Trophoblast cell (in vitro differentiated cells and primary cell): Measurements from ENCODE around the gene MRPS22.

Source experiments
- DNase-seq, 2 donors: peaks; one replicate each; pipeline ENCODE4 v3.0.0-alpha.2; 2016
- H2AFZ ChIP-seq: 2 replicates; pipeline ENCODE4 v1.6.1; 2013; ENCODE audit warnings: low read length, moderate library complexity, mild to moderate bottlenecking; ENCODE audit not compliant: insufficient read depth, poor library complexity
- H2AK5ac ChIP-seq: 2 replicates; pipeline ENCODE4 v1.6.1; 2013; ENCODE audit warnings: mild to moderate bottlenecking, low read length
- H2BK120ac ChIP-seq: 2 replicates; pipeline ENCODE4 v1.6.1; 2013; ENCODE audit warnings: low read length, mild to moderate bottlenecking, moderate library complexity; ENCODE audit not compliant: insufficient read depth, poor library complexity
- H2BK12ac ChIP-seq: 2 replicates; pipeline ENCODE4 v1.6.1; 2013; ENCODE audit warnings: mild to moderate bottlenecking, low read length, moderate library complexity
- H2BK5ac ChIP-seq: 2 replicates; pipeline ENCODE4 v1.6.1; 2013; ENCODE audit warnings: low read length, low read depth, moderate library complexity, mild to moderate bottlenecking; ENCODE audit not compliant: poor library complexity
- H3K14ac ChIP-seq: 2 replicates; pipeline ENCODE4 v1.6.1; 2013; ENCODE audit warnings: mild to moderate bottlenecking, low read length
- H3K18ac ChIP-seq: 2 replicates; pipeline ENCODE4 v1.6.1; 2013; ENCODE audit warnings: mild to moderate bottlenecking, low read length
- H3K23ac ChIP-seq: 2 replicates; pipeline ENCODE4 v1.6.1; 2013; ENCODE audit warnings: low read length
- H3K27ac ChIP-seq: 2 replicates; pipeline ENCODE4 v1.5.1; 2013; ENCODE audit warnings: low read depth, mild to moderate bottlenecking, inconsistent platforms, low read length, moderate library complexity
- H3K27me3 ChIP-seq: 2 replicates; pipeline ENCODE4 v1.6.1; 2013; ENCODE audit warnings: inconsistent platforms, mild to moderate bottlenecking, low read length, moderate library complexity; ENCODE audit not compliant: insufficient read depth
- H3K36me3 ChIP-seq, 2 experiments: 1 replicate in 1 of 2; 2 replicates in 1 of 2; pipeline ENCODE4 v1.6.1; 2013; ENCODE audit warnings: low read length in 2 of 2, mild to moderate bottlenecking in 2 of 2, moderate library complexity in 1 of 2; ENCODE audit not compliant: insufficient read depth in 2 of 2, control insufficient read depth in 1 of 2
- H3K4ac ChIP-seq: 2 replicates; pipeline ENCODE4 v1.6.1; 2013; ENCODE audit warnings: low read depth, mild to moderate bottlenecking, low read length, moderate library complexity
- H3K4me1 ChIP-seq, 2 experiments: 1 replicate in 1 of 2; 2 replicates in 1 of 2; pipeline ENCODE4 v1.6.1; 2013; ENCODE audit warnings: low read length in 2 of 2, mild to moderate bottlenecking in 2 of 2, moderate library complexity in 1 of 2; ENCODE audit not compliant: insufficient read depth in 2 of 2, control insufficient read depth in 1 of 2
- H3K4me2 ChIP-seq: 2 replicates; pipeline ENCODE4 v1.6.1; 2013; ENCODE audit warnings: inconsistent platforms, mild to moderate bottlenecking, low read length, moderate library complexity
- H3K4me3 ChIP-seq: 2 replicates; pipeline ENCODE4 v1.5.1; 2013; ENCODE audit warnings: mild to moderate bottlenecking, low read depth, low read length, inconsistent platforms
- H3K79me1 ChIP-seq: one replicate; pipeline ENCODE4 v1.6.1; 2013; ENCODE audit warnings: low read length
- H3K79me2 ChIP-seq: 2 replicates; pipeline ENCODE4 v1.6.1; 2013; ENCODE audit warnings: low read length, mild to moderate bottlenecking; ENCODE audit not compliant: control insufficient read depth, insufficient read depth, poor library complexity
- H3K9ac ChIP-seq: 2 replicates; pipeline ENCODE4 v1.6.1; 2013; ENCODE audit warnings: mild to moderate bottlenecking, low read length
- H3K9me3 ChIP-seq: 2 replicates; pipeline ENCODE4 v1.6.1; 2013; ENCODE audit warnings: low read depth, mild to moderate bottlenecking, control low read depth, inconsistent platforms, low read length; ENCODE audit not compliant: insufficient read depth
- H4K12ac ChIP-seq: 2 replicates; pipeline ENCODE4 v1.6.1; 2013; ENCODE audit warnings: low read depth, mild to moderate bottlenecking, low read length, moderate library complexity
- H4K8ac ChIP-seq: 2 replicates; pipeline ENCODE4 v1.6.1; 2013; ENCODE audit warnings: low read depth, mild to moderate bottlenecking, low read length, moderate library complexity
- H4K91ac ChIP-seq: one replicate; pipeline ENCODE4 v1.6.1; 2013; ENCODE audit warnings: low read depth, mild to moderate bottlenecking, low read length, moderate library complexity
- WGBS: extraction: QIAGEN DNeasy Blood & Tissue Kit; methylation state at CpG from one replicate; pipeline ENCODE4 v1.1.7; 2013; ENCODE audit warnings: missing lambda C conversion rate; ENCODE audit not compliant: insufficient read length, insufficient coverage; ENCODE audit errors: extremely low coverage; 5-methylcytosine and 5-hydroxymethylcytosine counted together

Gene MRPS22

DNA sequence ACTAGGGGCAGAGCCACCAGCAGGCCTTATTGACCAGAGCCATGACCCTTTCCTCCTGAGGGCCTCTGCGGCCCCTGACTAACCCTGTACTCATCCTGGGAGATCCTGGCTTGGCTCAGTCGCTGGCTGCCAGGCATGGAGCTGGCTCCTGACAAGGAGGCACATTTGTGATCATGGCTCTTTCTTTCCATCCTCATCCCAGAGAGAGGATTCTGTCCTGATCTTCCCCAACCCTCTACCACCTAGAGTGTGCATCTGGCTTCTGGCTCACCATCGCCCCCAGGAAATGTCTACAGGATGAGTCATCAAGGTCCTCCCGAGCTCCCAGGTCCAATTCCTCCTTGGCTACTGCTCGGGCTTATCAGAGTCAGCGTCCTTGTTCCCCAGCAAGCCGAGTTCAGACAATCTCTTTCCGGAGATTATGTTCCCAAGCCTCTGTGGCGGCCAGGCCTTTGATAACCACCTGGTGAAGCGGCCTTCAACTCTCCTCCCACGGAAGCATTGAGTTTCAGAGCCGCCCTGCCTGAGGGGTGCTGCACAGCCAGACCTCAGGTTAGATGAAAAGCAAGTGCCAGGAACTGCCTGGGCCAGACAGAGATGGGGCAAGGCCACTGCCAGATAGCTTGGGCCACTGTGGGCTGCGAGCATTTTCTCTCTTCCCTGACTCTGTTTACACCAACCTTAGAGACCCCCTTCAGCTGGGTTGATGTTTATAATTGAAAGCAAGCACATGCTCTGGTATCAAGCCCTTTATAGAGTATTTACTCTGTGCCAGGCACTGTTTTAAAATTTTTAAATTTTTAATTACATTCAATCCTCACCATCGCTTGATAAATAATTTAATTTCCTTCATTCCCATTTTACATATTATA, 44.3 kb upstream of the MRPS22 start:
- Histone ChIP-seq H3K79me2 (no peaks in the 10 kb centered on the region), H2AFZ (no peak overlapping the region), H2AK5ac (no peak overlapping the region), H2BK120ac (no peak overlapping the region), H3K9ac (no peak overlapping the region), H3K79me1 (peaks cover 19% of the 10 kb centered on the region), H2BK12ac (no peak overlapping the region), H3K4me3 (no peak overlapping the region), H3K14ac (no peak overlapping the region), H3K4me1 (peaks cover 17 to 31% of the 10 kb centered on the region in 2 experiments), H4K12ac (no peak overlapping the region), H3K4ac (no peak overlapping the region), H3K27me3 (no peaks in the 10 kb centered on the region), H4K91ac (no peak overlapping the region), H3K4me2 (no peak overlapping the region), H3K23ac (no peak overlapping the region), H2BK5ac (no peak overlapping the region), H3K18ac (no peak overlapping the region), H4K8ac (no peak overlapping the region), H3K27ac (peak overlapping the region; percentile 35), H3K9me3 (no peaks in the 10 kb centered on the region), H3K36me3 (no peaks in the 10 kb centered on the region)
- peak in 1 of 2 donors; percentile 33 for DNase-seq
- 100% methylated on average over 1 of the region's 14 CpGs for WGBS

DNA sequence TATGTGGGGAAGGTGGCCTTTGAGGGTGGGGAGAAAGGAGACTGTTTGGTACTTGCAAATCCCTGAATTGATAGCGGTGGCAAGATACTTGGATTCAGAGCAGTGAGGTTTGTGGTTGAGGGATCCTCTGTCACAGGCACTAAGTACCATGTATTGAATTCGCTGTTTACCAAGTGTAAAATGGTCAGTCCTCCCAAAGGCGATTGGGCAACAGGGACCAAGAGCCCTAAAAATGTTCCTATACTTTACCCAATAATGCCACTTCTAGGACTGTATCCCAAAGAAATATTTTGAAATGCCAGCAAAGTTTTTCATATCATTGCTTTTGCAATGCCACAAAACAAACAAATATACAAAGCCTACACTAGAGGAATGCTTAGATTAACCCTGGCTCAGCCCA, 43.4 kb upstream of the MRPS22 start:
- H3K23ac ChIP-seq, result no peak overlapping the region
- H2BK5ac ChIP-seq, result no peak overlapping the region
- no peak overlapping the region for H4K8ac ChIP-seq
- DNase-seq, result no peak
- H2BK120ac ChIP-seq, result no peak overlapping the region
- no peak overlapping the region for H2AK5ac ChIP-seq
- H3K9me3 ChIP-seq, result no peaks in the 10 kb centered on the region
- H3K4ac ChIP-seq, result no peak overlapping the region
- H4K91ac ChIP-seq, result peak overlapping the region; percentile 25
- H3K4me1 ChIP-seq, result peaks cover 17 to 31% of the 10 kb centered on the region in 2 experiments
- H3K27ac ChIP-seq, result no peak overlapping the region
- no peak overlapping the region for H2BK12ac ChIP-seq
- no peaks in the 10 kb centered on the region for H3K36me3 ChIP-seq
- no CpG with 5 or more reads among the region's 3 CpGs for WGBS
- no peak overlapping the region for H3K4me2 ChIP-seq
- no peak overlapping the region for H3K4me3 ChIP-seq
- H3K9ac ChIP-seq, result no peak overlapping the region
- no peak overlapping the region for H3K18ac ChIP-seq
- H3K79me2 ChIP-seq, result no peaks in the 10 kb centered on the region
- no peak overlapping the region for H4K12ac ChIP-seq
- no peak overlapping the region for H3K14ac ChIP-seq
- H2AFZ ChIP-seq, result no peak overlapping the region
- H3K79me1 ChIP-seq, result peaks cover 19% of the 10 kb centered on the region
- no peaks in the 10 kb centered on the region for H3K27me3 ChIP-seq

DNA sequence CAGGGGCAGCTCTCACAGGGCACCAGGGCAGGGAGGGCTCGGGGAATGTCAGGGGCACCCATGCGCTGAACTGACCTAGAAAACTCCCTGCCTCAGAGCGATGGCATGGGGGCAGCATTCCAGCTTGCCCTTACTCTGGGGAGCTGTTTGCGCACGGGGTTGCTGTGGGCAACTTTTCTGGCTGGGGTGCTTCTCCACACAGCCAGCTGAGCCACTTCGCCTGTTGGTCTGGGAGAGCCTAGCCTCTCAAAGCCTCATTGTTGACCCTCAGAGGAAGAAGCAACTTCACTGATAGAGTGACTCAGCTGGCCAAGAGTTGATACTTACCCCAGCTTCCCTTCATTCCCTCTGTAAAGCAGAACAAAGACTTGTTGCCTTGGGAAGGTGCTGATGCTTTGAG, 42.6 kb upstream of the MRPS22 start:
- Histone ChIP-seq H2AFZ (no peak overlapping the region), H3K79me2 (no peaks in the 10 kb centered on the region), H2AK5ac (peak overlapping the region; percentile 49), H3K4me2 (no peak overlapping the region), H3K4ac (no peak overlapping the region), H4K12ac (no peak overlapping the region), H3K27ac (peak overlapping the region; percentile 55), H3K14ac (peak overlapping the region; percentile 25), H2BK5ac (peak overlapping the region; percentile 58), H3K4me3 (no peak overlapping the region), H3K79me1 (peaks cover 19% of the 10 kb centered on the region), H4K8ac (peak overlapping the region; percentile 17), H2BK12ac (peak overlapping the region; percentile 70), H3K9ac (no peak overlapping the region), H3K36me3 (no peaks in the 10 kb centered on the region), H2BK120ac (peak overlapping the region; percentile 49), H3K4me1 (peaks cover 17 to 31% of the 10 kb centered on the region in 2 experiments), H3K9me3 (no peaks in the 10 kb centered on the region), H3K18ac (no peak overlapping the region), H4K91ac (peak overlapping the region; percentile 65), H3K23ac (no peak overlapping the region), H3K27me3 (no peaks in the 10 kb centered on the region)
- no CpG with 5 or more reads among the region's 6 CpGs for WGBS
- DNase-seq, result no peak

DNA sequence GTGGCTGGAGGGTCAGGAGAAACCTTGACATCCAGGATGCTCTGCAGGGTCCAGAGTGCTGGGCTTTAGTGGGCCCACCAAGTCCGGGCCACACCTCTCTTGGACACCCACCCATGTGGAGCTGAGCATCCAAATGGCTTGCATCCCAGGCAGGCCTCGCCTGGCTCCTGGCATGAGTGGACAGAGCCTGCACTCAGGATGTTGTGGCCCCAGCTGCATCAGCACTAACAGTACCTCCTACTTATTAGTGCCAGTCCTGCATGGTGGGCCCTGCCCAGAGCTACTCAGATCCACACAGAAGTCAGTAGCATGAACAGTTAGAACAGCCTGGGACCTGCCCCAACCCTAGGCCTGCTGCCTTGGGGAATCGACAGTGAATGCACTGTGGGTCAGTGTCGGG, 42.2 kb upstream of the MRPS22 start:
- H4K8ac ChIP-seq, result peak overlapping the region; percentile 5
- WGBS, result no CpG with 5 or more reads among the region's 4 CpGs
- no peak overlapping the region for H3K4me3 ChIP-seq
- H3K9me3 ChIP-seq, result no peaks in the 10 kb centered on the region
- peaks cover 17 to 31% of the 10 kb centered on the region in 2 experiments for H3K4me1 ChIP-seq
- peak overlapping the region; percentile 65 for H4K91ac ChIP-seq
- H3K14ac ChIP-seq, result peak overlapping the region; percentile 25
- peak overlapping the region; percentile 12 for H3K18ac ChIP-seq
- no peak for DNase-seq
- H2BK120ac ChIP-seq, result peak overlapping the region; percentile 49
- peak overlapping the region; percentile 49 for H2AK5ac ChIP-seq
- H3K27me3 ChIP-seq, result no peaks in the 10 kb centered on the region
- H3K27ac ChIP-seq, result peak overlapping the region; percentile 55
- H4K12ac ChIP-seq, result no peak overlapping the region
- H3K79me1 ChIP-seq, result peaks cover 19% of the 10 kb centered on the region
- no peak overlapping the region for H3K4me2 ChIP-seq
- no peak overlapping the region for H3K9ac ChIP-seq
- H2AFZ ChIP-seq, result no peak overlapping the region
- H3K4ac ChIP-seq, result no peak overlapping the region
- peak overlapping the region; percentile 19 for H2BK5ac ChIP-seq
- peak overlapping the region; percentile 70 for H2BK12ac ChIP-seq
- H3K36me3 ChIP-seq, result no peaks in the 10 kb centered on the region
- H3K23ac ChIP-seq, result no peak overlapping the region
- H3K79me2 ChIP-seq, result no peaks in the 10 kb centered on the region
